T47D (cell line): Measurements from ENCODE around the gene TTLL10.
A peak's percentile ranks its signal among the peaks of the same experiment; 100 is the strongest.

Source experiments
- DNase-seq, 2 experiments: peaks; one replicate each; pipeline versions ENCODE4 v3.0.0 to v3.0.0-alpha.2; 2011 to 2012; ENCODE audit warnings: low read depth in 1 of 2, low spot score in 1 of 2
- JUND ChIP-seq: IDR thresholded peaks from 2 replicates; pipeline ENCODE4 v1.6.1; 2012; ENCODE audit warnings: low read depth
- in situ Hi-C: cut with HindIII; loops from 2 replicates; pipeline ENCODE4 v1.10.0; 2016; ENCODE audit warnings: low sequenced_read_pairs, low pct_unique_long_range_greater_than_20kb

The TTLL10 gene

GRCh38 chr1:1205769-1206375, 32.2 kb downstream of the TTLL10 start:
- no peak for DNase-seq
- TF ChIP-seq JUND = no peak
- in situ Hi-C loops = no loop called here

GRCh38 chr1:1206376-1206965, 32.8 kb downstream of the TTLL10 start, which contains the start of gene TNFRSF18:
TSS of gene TNFRSF18 (minus strand) at chr1:1206592. CDS start at chr1:1206571, 21 bp downstream.
- no peak for TF ChIP-seq JUND
- peak; percentile 67 to 68 for DNase-seq
- in situ Hi-C loops = no loop called here

- in situ Hi-C loops = no loop called here
- no peak for DNase-seq
- TF ChIP-seq JUND = no peak
These were observed 33.4 kb downstream of the TTLL10 start for GRCh38 chr1:1206966-1207531.

- no peak for DNase-seq
- in situ Hi-C loops = no loop called here
- no peak for TF ChIP-seq JUND
These were observed 33.9 kb downstream of the TTLL10 start for GRCh38 chr1:1207571-1207892.

- no peak for DNase-seq
- in situ Hi-C loops = no loop called here
- no peak for TF ChIP-seq JUND
These were observed 35.2 kb downstream of the TTLL10 start for GRCh38 chr1:1208713-1209433.

- TF ChIP-seq JUND = no peak
- in situ Hi-C loops = no loop called here
- no peak for DNase-seq
These were observed 37.3 kb downstream of the TTLL10 start for GRCh38 chr1:1210726-1211540.

GRCh38 chr1:1211541-1212441, 38.1 kb downstream of the TTLL10 start:
- TF ChIP-seq JUND = no peak
- DNase-seq = no peak
- in situ Hi-C loops = no loop called here

GRCh38 chr1:1212780-1213344, 39.2 kb downstream of the TTLL10 start:
- no peak for DNase-seq
- in situ Hi-C loops = no loop called here
- no peak for TF ChIP-seq JUND

- no peak for TF ChIP-seq JUND
- DNase-seq = no peak
- in situ Hi-C loops = no loop called here
These were observed 39.9 kb downstream of the TTLL10 start, which contains the start of gene TNFRSF4 for GRCh38 chr1:1213345-1214265. TSS of gene TNFRSF4 (minus strand) at chr1:1214153. CDS start at chr1:1214127, 26 bp downstream.

- no peak for DNase-seq
- no peak for TF ChIP-seq JUND
- in situ Hi-C loops = no loop called here
These were observed 41.5 kb downstream of the TTLL10 start for GRCh38 chr1:1215080-1215676.
